Renal cortical epithelial cell (primary cell): ENCODE measurements around the gene EPN3. TPM values are rescaled to one million over a fixed set of nuclear protein-coding genes. Genes with fewer than 3 reads are reported as not detected.
A peak's percentile ranks its signal among the peaks of the same experiment; 100 is the strongest.

Experiments used
- DNase-seq: peaks from one replicate; pipeline ENCODE4 v3.0.0-alpha.2; 2011; ENCODE audit warnings: low read depth
- total RNA-seq: library from RNA; depleted of rRNA; stranded (reverse); fragments of >200 nt; gene quantifications from 2 replicates; pipeline ENCODE4 v1.2.3, GENCODE V29; 2014

The EPN3 gene
- total RNA-seq, 1 donor from 2014 or later: 0.99 TPM

DNA sequence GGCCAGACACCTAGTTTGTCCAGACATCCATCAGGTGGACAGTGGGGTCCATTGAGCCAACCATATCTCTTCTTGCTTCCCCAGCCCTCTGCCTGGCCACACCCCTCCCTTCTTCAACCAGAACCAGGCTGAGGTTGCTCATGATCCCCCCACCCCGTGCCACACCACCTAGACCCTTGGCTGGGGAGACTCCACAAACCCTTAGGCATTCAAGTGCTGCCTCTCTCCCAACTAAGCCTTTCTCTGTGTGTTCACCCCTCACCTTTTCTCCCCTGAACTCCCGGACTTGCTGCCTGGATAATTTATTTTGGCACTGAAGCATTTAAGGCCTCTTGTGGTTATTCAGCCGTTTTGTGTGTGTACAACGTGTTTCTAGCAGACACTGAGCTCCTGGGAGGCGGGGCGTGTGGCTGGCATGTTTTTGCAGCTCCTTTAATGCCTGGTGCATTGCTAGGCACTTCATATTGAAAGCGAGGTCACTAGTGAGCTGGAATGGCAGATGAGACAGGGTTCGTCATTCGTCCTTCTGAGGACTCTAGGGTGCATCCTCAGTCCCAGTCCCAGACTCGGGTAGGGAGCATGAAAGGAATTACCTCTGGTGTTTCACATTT is 56.7 kb downstream of the EPN3 start:
- peak; percentile 83 for DNase-seq

DNA sequence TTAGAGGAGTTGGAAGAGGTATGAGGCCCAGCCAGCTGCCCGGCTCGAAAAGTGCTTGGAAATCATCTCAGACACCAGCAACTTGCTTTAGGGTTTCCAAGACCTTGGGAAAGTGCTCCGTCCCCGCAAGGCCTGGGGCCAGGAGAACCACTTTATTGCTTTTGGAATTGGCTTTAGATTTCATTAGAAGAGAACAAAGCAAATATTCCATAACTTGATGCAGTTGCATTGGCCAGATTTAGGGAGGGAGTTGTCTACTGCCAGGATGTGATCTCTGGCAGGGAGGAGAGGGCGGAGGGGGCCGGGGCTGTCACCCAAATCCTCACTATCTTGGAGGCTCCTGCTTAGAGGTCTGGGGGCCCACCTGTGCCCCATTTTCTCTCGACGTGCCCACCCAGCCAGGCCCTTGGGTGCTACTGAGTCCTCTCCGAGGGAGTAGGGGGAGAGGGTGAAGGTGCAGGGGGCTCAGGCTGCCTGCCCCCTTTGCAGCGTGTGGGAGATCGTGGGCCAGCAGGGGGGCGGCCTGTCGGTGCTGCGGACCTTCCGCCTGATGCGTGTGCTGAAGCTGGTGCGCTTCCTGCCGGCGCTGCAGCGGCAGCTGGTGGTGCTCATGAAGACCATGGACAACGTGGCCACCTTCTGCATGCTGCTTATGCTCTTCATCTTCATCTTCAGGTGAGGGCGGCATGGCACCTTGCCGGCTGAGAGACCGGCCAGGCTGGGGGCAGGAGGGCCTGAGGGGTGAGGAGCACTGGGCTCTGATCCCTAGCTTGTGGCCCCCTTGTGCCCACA is 58.6 kb downstream of the EPN3 start:
- DNase-seq: no peak

DNA sequence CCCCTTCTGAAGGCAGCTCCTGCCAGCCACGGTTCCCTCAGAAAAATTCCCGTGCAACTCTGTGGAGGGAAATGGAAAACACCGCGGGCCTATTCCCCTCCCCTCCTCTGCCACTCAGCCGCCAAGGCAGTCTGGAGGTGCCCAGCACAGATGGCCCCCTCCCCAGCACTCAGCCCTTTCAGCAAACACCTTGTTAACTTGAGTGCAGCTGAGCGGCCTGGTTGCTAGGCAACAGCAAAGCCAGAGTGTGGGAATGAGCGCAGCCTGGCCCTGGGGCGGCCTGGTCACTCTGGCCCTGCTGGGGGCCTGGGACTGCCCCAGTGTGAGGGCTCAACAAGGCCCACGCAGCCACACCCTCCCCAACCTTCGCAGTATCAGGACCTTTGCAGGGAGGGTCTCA is 60.8 kb downstream of the EPN3 start:
- DNase-seq: peak; percentile 72

Other genes with a start within 250 kb of the EPN3 start
- 42.3 and 61.5 TPM in 2 replicates for gene XYLT2, start 186.6 kb upstream of the EPN3 start, total RNA-seq
- 41.8 and 69.3 TPM in 2 replicates for gene MRPL27, start 159.6 kb upstream of the EPN3 start, total RNA-seq
- gene EME1, start 159.5 kb upstream of the EPN3 start, total RNA-seq: 0.55 and 5.9 TPM in 2 replicates
- 141 and 219 TPM in 2 replicates for gene LRRC59, start 135.2 kb upstream of the EPN3 start, total RNA-seq
- gene ACSF2, start 106.5 kb upstream of the EPN3 start, total RNA-seq: 32.5 and 44.5 TPM in 2 replicates
- not detected in 2 replicates for gene CHAD, start 63.9 kb upstream of the EPN3 start, total RNA-seq
- gene RSAD1, start 53.9 kb upstream of the EPN3 start, total RNA-seq: 9.2 and 14.6 TPM in 2 replicates
- gene MYCBPAP, start 24.3 kb upstream of the EPN3 start, total RNA-seq: 0.30 TPM in 1 of 2 replicates, not detected in the other
- 59.3 and 62.7 TPM in 2 replicates for gene SPATA20, start 14.4 kb downstream of the EPN3 start, total RNA-seq
- gene CACNA1G, start 28.0 kb downstream of the EPN3 start, total RNA-seq: 0.10 TPM in 1 of 2 replicates, not detected in the other
- 28.3 and 250 TPM in 2 replicates for gene ABCC3, start 102.1 kb downstream of the EPN3 start, total RNA-seq
- 25.1 and 36.3 TPM in 2 replicates for gene ANKRD40, start 175.2 kb downstream of the EPN3 start, total RNA-seq
- gene LUC7L3, start 186.9 kb downstream of the EPN3 start, total RNA-seq: 11.5 and 41.9 TPM in 2 replicates
- not detected in 2 replicates for gene ANKRD40CL, start 234.8 kb downstream of the EPN3 start, total RNA-seq